ENCODE measurements around the gene HSP90AB1.

DNA sequence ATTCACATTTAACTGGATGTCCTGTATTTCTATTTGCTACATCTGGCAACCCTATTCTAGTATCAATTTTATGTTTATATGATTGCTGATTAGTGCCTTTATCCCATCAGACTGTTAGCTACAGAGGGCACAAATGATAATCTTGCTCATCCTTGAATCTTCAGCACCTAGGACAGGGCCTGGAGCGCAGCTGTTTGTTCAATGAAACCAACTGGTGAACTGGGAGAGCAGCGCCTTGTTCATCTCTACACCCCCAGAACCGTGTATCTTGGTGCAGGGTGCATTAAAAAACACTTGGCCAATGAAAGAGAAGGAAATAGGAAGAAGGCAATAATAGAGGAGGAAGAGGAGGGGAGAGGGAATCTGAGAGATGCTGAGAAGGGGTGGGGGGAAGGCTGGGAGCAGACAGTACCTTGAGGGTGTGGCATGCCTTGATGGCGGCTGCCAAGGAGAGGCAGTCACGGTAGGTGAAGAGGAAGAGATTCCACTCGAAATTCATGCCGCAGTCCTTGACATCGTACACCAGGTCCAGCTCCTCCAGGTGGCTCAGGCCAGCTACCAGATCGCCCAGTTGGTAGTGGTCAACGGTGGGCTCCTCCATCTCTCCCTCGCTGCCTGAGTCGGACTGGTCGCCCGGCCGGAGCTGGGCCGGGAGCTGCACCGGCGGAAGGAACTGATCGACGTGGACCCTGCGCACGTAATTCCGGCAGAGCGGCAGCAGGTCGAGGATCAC is 38.8 kb downstream of the HSP90AB1 start:
- TF ChIP-seq, protein P1, sequence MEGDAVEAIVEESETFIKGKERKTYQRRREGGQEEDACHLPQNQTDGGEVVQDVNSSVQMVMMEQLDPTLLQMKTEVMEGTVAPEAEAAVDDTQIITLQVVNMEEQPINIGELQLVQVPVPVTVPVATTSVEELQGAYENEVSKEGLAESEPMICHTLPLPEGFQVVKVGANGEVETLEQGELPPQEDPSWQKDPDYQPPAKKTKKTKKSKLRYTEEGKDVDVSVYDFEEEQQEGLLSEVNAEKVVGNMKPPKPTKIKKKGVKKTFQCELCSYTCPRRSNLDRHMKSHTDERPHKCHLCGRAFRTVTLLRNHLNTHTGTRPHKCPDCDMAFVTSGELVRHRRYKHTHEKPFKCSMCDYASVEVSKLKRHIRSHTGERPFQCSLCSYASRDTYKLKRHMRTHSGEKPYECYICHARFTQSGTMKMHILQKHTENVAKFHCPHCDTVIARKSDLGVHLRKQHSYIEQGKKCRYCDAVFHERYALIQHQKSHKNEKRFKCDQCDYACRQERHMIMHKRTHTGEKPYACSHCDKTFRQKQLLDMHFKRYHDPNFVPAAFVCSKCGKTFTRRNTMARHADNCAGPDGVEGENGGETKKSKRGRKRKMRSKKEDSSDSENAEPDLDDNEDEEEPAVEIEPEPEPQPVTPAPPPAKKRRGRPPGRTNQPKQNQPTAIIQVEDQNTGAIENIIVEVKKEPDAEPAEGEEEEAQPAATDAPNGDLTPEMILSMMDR (IDR thresholded peaks at IDR 0.05) = no peak
- TF ChIP-seq POLR2A (IDR thresholded peaks at IDR 0.05) = no peak
